ENCODE results near the gene ANKS4B.

GRCh38 chr16:21197621-21198020 lies 35.9 kb upstream of the ANKS4B start:
- TF ChIP-seq, protein P1, sequence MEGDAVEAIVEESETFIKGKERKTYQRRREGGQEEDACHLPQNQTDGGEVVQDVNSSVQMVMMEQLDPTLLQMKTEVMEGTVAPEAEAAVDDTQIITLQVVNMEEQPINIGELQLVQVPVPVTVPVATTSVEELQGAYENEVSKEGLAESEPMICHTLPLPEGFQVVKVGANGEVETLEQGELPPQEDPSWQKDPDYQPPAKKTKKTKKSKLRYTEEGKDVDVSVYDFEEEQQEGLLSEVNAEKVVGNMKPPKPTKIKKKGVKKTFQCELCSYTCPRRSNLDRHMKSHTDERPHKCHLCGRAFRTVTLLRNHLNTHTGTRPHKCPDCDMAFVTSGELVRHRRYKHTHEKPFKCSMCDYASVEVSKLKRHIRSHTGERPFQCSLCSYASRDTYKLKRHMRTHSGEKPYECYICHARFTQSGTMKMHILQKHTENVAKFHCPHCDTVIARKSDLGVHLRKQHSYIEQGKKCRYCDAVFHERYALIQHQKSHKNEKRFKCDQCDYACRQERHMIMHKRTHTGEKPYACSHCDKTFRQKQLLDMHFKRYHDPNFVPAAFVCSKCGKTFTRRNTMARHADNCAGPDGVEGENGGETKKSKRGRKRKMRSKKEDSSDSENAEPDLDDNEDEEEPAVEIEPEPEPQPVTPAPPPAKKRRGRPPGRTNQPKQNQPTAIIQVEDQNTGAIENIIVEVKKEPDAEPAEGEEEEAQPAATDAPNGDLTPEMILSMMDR (IDR thresholded peaks at IDR 0.05): no peak
- no peak for TF ChIP-seq ZFX (IDR thresholded peaks at IDR 0.05; ENCODE audit: borderline replicate concordance)
